H9 (cell line): ENCODE results near the gene TIFAB. TPM values are rescaled to one million over a fixed set of nuclear protein-coding genes. Genes with fewer than 3 reads are reported as not detected.

Source experiments
- DNase-seq: peaks from one replicate; pipeline ENCODE4 v3.0.0-alpha.2; 2017
- H2AFZ ChIP-seq: one replicate; pipeline ENCODE4 v1.6.1; 2013; ENCODE audit warnings: mild to moderate bottlenecking, low read length, control low read depth, moderate library complexity
- H2AK5ac ChIP-seq: 2 replicates; pipeline ENCODE4 v1.6.1; 2013; ENCODE audit warnings: low read length, control low read depth, mixed read lengths; ENCODE audit not compliant: insufficient read length
- H2BK120ac ChIP-seq: one replicate; pipeline ENCODE4 v1.6.1; 2013; ENCODE audit warnings: low read depth, mild to moderate bottlenecking, low read length, control low read depth, inconsistent platforms; ENCODE audit not compliant: poor library complexity, severe bottlenecking
- H2BK12ac ChIP-seq: 2 replicates; pipeline ENCODE4 v1.6.1; 2013; ENCODE audit warnings: low read length, control low read depth, mixed read lengths, low read depth; ENCODE audit not compliant: insufficient read length
- H2BK15ac ChIP-seq: 2 replicates; pipeline ENCODE4 v1.6.1; 2013; ENCODE audit warnings: low read depth, low read length, control low read depth
- H2BK20ac ChIP-seq: one replicate; pipeline ENCODE4 v1.6.1; 2013; ENCODE audit warnings: low read depth, mild to moderate bottlenecking, low read length, control low read depth, inconsistent platforms; ENCODE audit not compliant: poor library complexity, severe bottlenecking
- H2BK5ac ChIP-seq: 2 replicates; pipeline ENCODE4 v1.6.1; 2013; ENCODE audit warnings: low read length, control low read depth, mixed read lengths; ENCODE audit not compliant: insufficient read length
- H3K14ac ChIP-seq: 2 replicates; pipeline ENCODE4 v1.6.1; 2013; ENCODE audit warnings: low read length, control low read depth; ENCODE audit not compliant: insufficient read depth
- H3K18ac ChIP-seq: 2 replicates; pipeline ENCODE4 v1.6.1; 2013; ENCODE audit warnings: low read depth, mild to moderate bottlenecking, mixed read lengths, low read length, control low read depth; ENCODE audit not compliant: insufficient read length
- H3K23ac ChIP-seq: 2 replicates; pipeline ENCODE4 v1.6.1; 2013; ENCODE audit warnings: low read length, control low read depth, mixed read lengths, low read depth; ENCODE audit not compliant: insufficient read length
- H3K23me2 ChIP-seq: 2 replicates; pipeline ENCODE4 v1.6.1; 2013; ENCODE audit warnings: low read depth, mild to moderate bottlenecking, mixed read lengths, low read length, control low read depth; ENCODE audit not compliant: insufficient read length, poor library complexity, severe bottlenecking
- H3K27ac ChIP-seq: 2 replicates; pipeline ENCODE4 v1.5.1; 2013; ENCODE audit warnings: low read length, control low read depth, mixed read lengths, low read depth; ENCODE audit not compliant: insufficient read length
- H3K27me3 ChIP-seq: 2 replicates; pipeline ENCODE4 v1.6.1; 2013; ENCODE audit warnings: low read length, control low read depth, inconsistent platforms; ENCODE audit not compliant: insufficient read depth
- H3K4ac ChIP-seq: 2 replicates; pipeline ENCODE4 v1.6.1; 2013; ENCODE audit warnings: low read depth, mild to moderate bottlenecking, control low read depth, inconsistent platforms, low read length, moderate library complexity
- H3K4me1 ChIP-seq: 2 replicates; pipeline ENCODE4 v1.6.1; 2013; ENCODE audit warnings: low read length, control low read depth, inconsistent platforms; ENCODE audit not compliant: insufficient read depth
- H3K4me2 ChIP-seq: 2 replicates; pipeline ENCODE4 v1.6.1; 2013; ENCODE audit warnings: low read length, control low read depth, mixed read lengths; ENCODE audit not compliant: insufficient read length, insufficient read depth
- H3K56ac ChIP-seq: 2 replicates; pipeline ENCODE4 v1.6.1; 2013; ENCODE audit warnings: low read depth, mild to moderate bottlenecking, mixed read lengths, low read length, control low read depth; ENCODE audit not compliant: insufficient read length
- H3K79me1 ChIP-seq: 2 replicates; pipeline ENCODE4 v1.6.1; 2013; ENCODE audit warnings: low read depth, mild to moderate bottlenecking, moderate library complexity, low read length, control low read depth, inconsistent platforms; ENCODE audit not compliant: insufficient read depth, poor library complexity, severe bottlenecking
- H3K79me2 ChIP-seq: 2 replicates; pipeline ENCODE4 v1.6.1; 2013; ENCODE audit warnings: low read length, control low read depth, inconsistent platforms; ENCODE audit not compliant: insufficient read depth
- H3K9ac ChIP-seq: 2 replicates; pipeline ENCODE4 v1.6.1; 2013; ENCODE audit warnings: low read length, control low read depth, mixed read lengths; ENCODE audit not compliant: insufficient read length; ENCODE audit errors: extremely low read depth
- H3K9me3 ChIP-seq: one replicate; pipeline ENCODE4 v1.6.1; 2013; ENCODE audit warnings: low read depth, low read length, inconsistent platforms; ENCODE audit not compliant: control insufficient read depth
- H3T11ph ChIP-seq: one replicate; pipeline ENCODE4 v1.6.1; 2013; ENCODE audit warnings: mild to moderate bottlenecking, low read length, control low read depth, inconsistent platforms
- H4K20me1 ChIP-seq: one replicate; pipeline ENCODE4 v1.6.1; 2013; ENCODE audit not compliant: control insufficient read depth, insufficient read length, insufficient read depth
- H4K5ac ChIP-seq: 2 replicates; pipeline ENCODE4 v1.6.1; 2013; ENCODE audit warnings: low read depth, mild to moderate bottlenecking, mixed read lengths, low read length, control low read depth; ENCODE audit not compliant: insufficient read length
- H4K8ac ChIP-seq: replicated peaks from 2 replicates; pipeline ENCODE4 v1.6.1; 2013; ENCODE audit warnings: low read length, control low read depth, mixed read lengths, low read depth; ENCODE audit not compliant: insufficient read length
- H4K91ac ChIP-seq: 2 replicates; pipeline ENCODE4 v1.6.1; 2013; ENCODE audit warnings: low read depth, mild to moderate bottlenecking, moderate library complexity, mixed read lengths, low read length, control low read depth; ENCODE audit not compliant: insufficient read length
- H3K27ac Mint-ChIP-seq, 3 experiments: 2 replicates in 2 of 3; 3 replicates in 1 of 3; pipeline ENCODE4 v1.8.0; 2020 to 2021; ENCODE audit warnings: mixed read lengths in 3 of 3, mild to moderate bottlenecking in 1 of 3, moderate library complexity in 1 of 3
- H3K27me3 Mint-ChIP-seq: 2 replicates; pipeline ENCODE4 v1.8.0; 2021; ENCODE audit warnings: low read depth, mild to moderate bottlenecking, moderate library complexity, mixed read lengths
- H3K36me3 Mint-ChIP-seq, 3 experiments: 2 replicates in 2 of 3; 3 replicates in 1 of 3; pipeline ENCODE4 v1.8.0; 2020 to 2021; ENCODE audit warnings: low read depth in 3 of 3, mixed read lengths in 3 of 3; ENCODE audit not compliant: insufficient read depth in 1 of 3
- H3K4me1 Mint-ChIP-seq, 2 experiments: 2 replicates each; pipeline ENCODE4 v1.8.0; 2020; ENCODE audit warnings: mixed read lengths in 2 of 2
- H3K4me3 Mint-ChIP-seq, 2 experiments: 2 replicates in 1 of 2; 3 replicates in 1 of 2; pipeline ENCODE4 v1.8.0; 2020 to 2021; ENCODE audit warnings: mild to moderate bottlenecking in 2 of 2, mixed read lengths in 2 of 2, moderate library complexity in 1 of 2
- H3K9me3 Mint-ChIP-seq, 2 experiments: 2 replicates in 1 of 2; 3 replicates in 1 of 2; pipeline ENCODE4 v1.8.0; 2020; ENCODE audit warnings: mild to moderate bottlenecking in 2 of 2, mixed read lengths in 2 of 2, moderate library complexity in 1 of 2
- CTCF ChIP-seq: fragments of 200-600 bp; sonication (generic); conservative IDR thresholded peaks from 3 replicates; pipeline ENCODE4 v1.8.0; 2021; ENCODE audit warnings: antibody characterized with exemption, mild to moderate bottlenecking
- WGBS: extraction: QIAGEN DNeasy Blood & Tissue Kit; methylation state at CpG from one replicate; pipeline ENCODE4 v1.1.7; 2013; ENCODE audit warnings: missing lambda C conversion rate, low lambda C conversion rate, mixed read lengths; ENCODE audit not compliant: insufficient read length; ENCODE audit errors: extremely low coverage; 5-methylcytosine and 5-hydroxymethylcytosine counted together
- total RNA-seq: library from RNA; stranded (reverse); gene quantifications from 2 replicates; pipeline ENCODE4 v1.2.1, GENCODE V29; 2021

The TIFAB gene
- total RNA-seq, 1 experiment from 2014 or later, result not detected

- Histone ChIP-seq H4K20me1 (no peaks in the 10 kb centered on the region), H4K8ac (no peak overlapping the region), H3K14ac (no peak overlapping the region), H3K27me3 (peaks cover 2% of the 10 kb centered on the region; the same call in 1 of the 2 replicates), H2BK12ac (no peak overlapping the region), H2BK20ac (no peak overlapping the region), H2BK15ac (no peak overlapping the region), H3K23me2 (no peaks in the 10 kb centered on the region), H3K9me3 (no peaks in the 10 kb centered on the region), H3K23ac (no peak overlapping the region), H3K18ac (no peak overlapping the region), H2BK120ac (no peak overlapping the region), H3K9ac (no peak overlapping the region), H2AFZ (no peak overlapping the region), H4K5ac (no peak overlapping the region), H4K91ac (no peak overlapping the region), H3K79me2 (no peaks in the 10 kb centered on the region), H3K79me1 (no peaks in the 10 kb centered on the region), H3K4me2 (no peak overlapping the region), H3K4ac (no peak overlapping the region), H3K56ac (no peak overlapping the region), H3K4me1 (no peaks in the 10 kb centered on the region), H2AK5ac (no peak overlapping the region), H2BK5ac (no peak overlapping the region), H3K27ac (no peak overlapping the region), H3T11ph (no peak overlapping the region)
- no CpG with 5 or more reads among the region's 7 CpGs for WGBS
- Mint-ChIP-seq H3K4me3 (no peak overlapping the region), H3K9me3 (no peaks in the 10 kb centered on the region; a peak in 1 of 5 replicates), H3K36me3 (no peaks in the 10 kb centered on the region), H3K27ac (no peak overlapping the region), H3K4me1 (peaks cover 12 to 14% of the 10 kb centered on the region in 2 experiments), H3K27me3 (peaks cover 77% of the 10 kb centered on the region)
- no peak for TF ChIP-seq CTCF
- DNase-seq, result no peak
Observed at GRCh38 chr5:135446615-135447014, 5.5 kb downstream of the TIFAB start.
